Sciatic nerve (tissue), 2 donors: ENCODE data around the gene MRPS18A. TPM values are rescaled to one million over a fixed set of nuclear protein-coding genes. Genes with fewer than 3 reads are reported as not detected.

Experiments
- ATAC-seq: fragments of 200-7000 bp; cut with Tn5 transposase; one replicate; pipeline ENCODE4 v1.9.1; 2020; ENCODE audit warnings: mild to moderate bottlenecking, moderate library complexity
- DNase-seq: peaks from one replicate; pipeline ENCODE4 v3.0.0-alpha.2; 2020; ENCODE audit warnings: low spot score
- intact Hi-C: fragments of 100-400 bp; cut with DNase I; formaldehyde crosslinking; loops from one replicate; pipeline ENCODE4 v1.14.2; 2022
- total RNA-seq: library from RNA; stranded (reverse); fragmentation: NEBNext Ultra II Directional; extraction: Animal tissue kit (Norgen Biotek cat#: 25700); gene quantifications from one replicate; pipeline ENCODE4 v1.2.1, GENCODE V29; 2021
- donor health status: DM: no; HTN: no; CAD: no.
- donor health status: DM: no; HTN: no; CAD: no.

MRPS18A gene
- total RNA-seq: 29.7 TPM

- peak; percentile 97 for ATAC-seq
- intact Hi-C loops: no loop called here
- DNase-seq: peak; percentile 88
Measured at GRCh38 chr6:43687437-43688347, at the start of gene MRPS18A. TSS of gene MRPS18A (minus strand) at chr6:43687791. CDS start at chr6:43687779, 12 bp downstream.

- intact Hi-C loops: no loop called here
- DNase-seq: peak; percentile 42
- ATAC-seq: no peak
Measured at GRCh38 chr6:43736844-43737243, 49.3 kb upstream of the MRPS18A start.

- ATAC-seq (no peak), DNase-seq (peak; percentile 21)
- intact Hi-C loops: no loop called here
Measured at GRCh38 chr6:43736211-43736786, 48.7 kb upstream of the MRPS18A start.

GRCh38 chr6:43735642-43736199 lies 48.1 kb upstream of the MRPS18A start:
- peak; percentile 15 for DNase-seq
- no peak for ATAC-seq
- intact Hi-C loops: no loop called here

GRCh38 chr6:43734294-43734665 lies 46.7 kb upstream of the MRPS18A start:
- no peak for ATAC-seq
- DNase-seq: peak; percentile 34
- intact Hi-C loops: no loop called here

GRCh38 chr6:43733471-43734293 lies 46.1 kb upstream of the MRPS18A start:
- no peak for ATAC-seq
- DNase-seq: peak; percentile 36
- intact Hi-C loops: no loop called here

GRCh38 chr6:43730634-43731033 lies 43.0 kb upstream of the MRPS18A start:
- ATAC-seq (no peak), DNase-seq (no peak)
- intact Hi-C loops: no loop called here

GRCh38 chr6:43729537-43729936 lies 41.9 kb upstream of the MRPS18A start:
- peak; percentile 38 for DNase-seq
- ATAC-seq: no peak
- intact Hi-C loops: no loop called here

- DNase-seq: peak; percentile 13
- intact Hi-C loops: no loop called here
- no peak for ATAC-seq
Measured at GRCh38 chr6:43728586-43728985, 41.0 kb upstream of the MRPS18A start.

GRCh38 chr6:43727634-43728033 lies 40.0 kb upstream of the MRPS18A start:
- ATAC-seq: no peak
- peak; percentile 6 for DNase-seq
- intact Hi-C loops: no loop called here

- DNase-seq (peak; percentile 51), ATAC-seq (no peak)
- intact Hi-C loops: no loop called here
Measured at GRCh38 chr6:43725643-43726580, 38.3 kb upstream of the MRPS18A start.

- DNase-seq (peak; percentile 92), ATAC-seq (peak; percentile 98)
- intact Hi-C loops: no loop called here
Measured at GRCh38 chr6:43724914-43725642, 37.5 kb upstream of the MRPS18A start.

GRCh38 chr6:43724354-43724753 lies 36.8 kb upstream of the MRPS18A start:
- intact Hi-C loops: no loop called here
- DNase-seq (no peak), ATAC-seq (no peak)

- ATAC-seq (peak; percentile 33), DNase-seq (peak; percentile 73)
- intact Hi-C loops: no loop called here
Measured at GRCh38 chr6:43723737-43724295, 36.2 kb upstream of the MRPS18A start.

- ATAC-seq (no peak), DNase-seq (peak; percentile 40)
- intact Hi-C loops: no loop called here
Measured at GRCh38 chr6:43722920-43723545, 35.4 kb upstream of the MRPS18A start.

- DNase-seq: peak; percentile 9
- intact Hi-C loops: no loop called here
- ATAC-seq: no peak
Measured at GRCh38 chr6:43720999-43721398, 33.4 kb upstream of the MRPS18A start.

GRCh38 chr6:43719511-43719910 lies 31.9 kb upstream of the MRPS18A start:
- intact Hi-C loops: no loop called here
- ATAC-seq (no peak), DNase-seq (peak; percentile 49)
